Measurements from ENCODE around the gene SLIRP.
"Not testable (repeated sequence)": the region's sequence is repeated elsewhere in the genome, so short reads cannot be mapped to it uniquely, and the experiment has no call there.

The SLIRP gene

GRCh38 chr14:77746064-77746702 is 38.3 kb downstream of the SLIRP start:
- DNase-seq, result no peak

GRCh38 chr14:77747425-77747824 is 39.5 kb downstream of the SLIRP start:
- DNase-seq, result not testable (repeated sequence)

- no peak for DNase-seq
These were observed 44.4 kb downstream of the SLIRP start for GRCh38 chr14:77752266-77752665.

GRCh38 chr14:77752799-77753516 is 45.1 kb downstream of the SLIRP start:
- DNase-seq, result no peak

GRCh38 chr14:77760381-77761204 is 52.7 kb downstream of the SLIRP start, which contains the start of gene SNW1:
TSS of gene SNW1 (minus strand) at chr14:77761156. CDS start at chr14:77761127, 29 bp downstream.
- peak; percentile 85 for DNase-seq

- DNase-seq, result no peak
These were observed 53.5 kb downstream of the SLIRP start for GRCh38 chr14:77761205-77761931.

DNA sequence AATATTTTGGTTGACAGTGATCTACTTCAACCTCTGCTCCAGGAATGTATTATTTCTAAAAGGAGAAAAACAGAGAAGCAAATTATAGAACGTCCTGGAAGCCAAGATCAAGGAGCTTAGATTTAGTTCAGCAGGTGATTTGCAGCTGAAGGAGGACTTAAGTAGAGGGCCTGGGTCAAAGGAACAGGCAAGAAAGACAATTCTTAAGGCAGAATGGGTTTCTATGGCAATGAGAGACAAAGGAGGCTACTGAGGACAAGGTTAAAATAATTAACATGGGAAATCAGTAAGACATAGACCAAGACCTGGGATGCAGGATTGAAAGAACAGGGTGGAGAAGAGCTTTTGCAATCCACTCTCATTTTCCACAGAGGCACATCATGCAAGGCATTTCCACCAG is 55.4 kb downstream of the SLIRP start:
- DNase-seq, result no peak

- no peak for DNase-seq
These were observed 56.1 kb downstream of the SLIRP start for GRCh38 chr14:77763978-77764377.
